Nucleus accumbens (tissue), 56 donors: Measurements from ENCODE around the gene TYR.
"Not testable (repeated sequence)": the region's sequence is repeated elsewhere in the genome, so short reads cannot be mapped to it uniquely, and the experiment has no call there.

Source experiments
- DNase-seq, 56 donors: peaks; one replicate each; lab custom pipeline; 2025; lab: John Stamatoyannopoulos, UW

Gene TYR

DNA sequence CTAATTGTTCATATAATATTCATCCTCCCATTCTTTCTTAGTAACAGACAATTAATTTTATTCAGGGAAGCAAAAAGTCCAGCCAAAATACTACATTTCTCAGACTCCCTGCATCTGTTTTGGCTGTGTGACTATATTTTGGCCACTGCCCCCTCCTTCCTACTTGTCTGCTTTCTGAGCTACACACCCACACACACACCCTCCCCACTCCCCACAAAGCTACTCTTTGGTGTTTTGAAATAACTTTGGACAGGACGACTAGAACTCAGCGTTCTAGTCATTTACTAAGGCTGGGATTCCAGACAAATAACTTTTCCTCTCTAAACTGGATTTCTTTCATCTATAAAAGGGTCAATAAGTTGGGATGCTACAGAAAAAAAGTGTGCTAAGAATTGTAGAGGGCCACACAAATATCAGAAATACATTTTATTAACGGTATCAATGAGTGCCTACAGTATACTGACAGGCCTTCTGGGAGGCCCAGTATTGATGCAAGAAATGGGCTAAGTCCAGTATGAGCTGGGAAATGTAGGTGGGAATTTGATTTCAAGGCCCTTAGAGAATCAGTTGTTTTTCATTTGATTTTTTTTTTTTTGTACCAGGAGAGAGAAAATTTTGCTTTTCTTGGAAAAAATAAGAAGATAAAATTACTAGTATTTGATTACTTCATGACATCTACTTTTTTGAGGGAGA lies 165.4 kb downstream of the TYR start:
- DNase-seq: not testable (repeated sequence)
